Body of pancreas (tissue), 4 donors: Measurements from ENCODE around the gene RERG.

Source experiments
- POLR2A ChIP-seq, 3 donors: fragments of 450-650 bp; IDR thresholded peaks; one replicate each; pipeline ENCODE4 v1.6.1; 2016; ENCODE audit warnings: antibody characterized with exemption in 3 of 3, mild to moderate bottlenecking in 2 of 3
- TF ChIP-seq, protein P1 (sequence below), 7 experiments: fragments of 450-650 bp in 4 of 7; fragments of 200-600 bp in 3 of 7; sonication (generic) in 3 of 7; IDR thresholded peaks; one replicate each; pipeline ENCODE4 v1.5.1; 2016 to 2019; ENCODE audit warnings: antibody characterized with exemption in 7 of 7

GRCh38 chr12:15201056-15201455, 20.2 kb downstream of the RERG start:
- TF ChIP-seq, protein P1, sequence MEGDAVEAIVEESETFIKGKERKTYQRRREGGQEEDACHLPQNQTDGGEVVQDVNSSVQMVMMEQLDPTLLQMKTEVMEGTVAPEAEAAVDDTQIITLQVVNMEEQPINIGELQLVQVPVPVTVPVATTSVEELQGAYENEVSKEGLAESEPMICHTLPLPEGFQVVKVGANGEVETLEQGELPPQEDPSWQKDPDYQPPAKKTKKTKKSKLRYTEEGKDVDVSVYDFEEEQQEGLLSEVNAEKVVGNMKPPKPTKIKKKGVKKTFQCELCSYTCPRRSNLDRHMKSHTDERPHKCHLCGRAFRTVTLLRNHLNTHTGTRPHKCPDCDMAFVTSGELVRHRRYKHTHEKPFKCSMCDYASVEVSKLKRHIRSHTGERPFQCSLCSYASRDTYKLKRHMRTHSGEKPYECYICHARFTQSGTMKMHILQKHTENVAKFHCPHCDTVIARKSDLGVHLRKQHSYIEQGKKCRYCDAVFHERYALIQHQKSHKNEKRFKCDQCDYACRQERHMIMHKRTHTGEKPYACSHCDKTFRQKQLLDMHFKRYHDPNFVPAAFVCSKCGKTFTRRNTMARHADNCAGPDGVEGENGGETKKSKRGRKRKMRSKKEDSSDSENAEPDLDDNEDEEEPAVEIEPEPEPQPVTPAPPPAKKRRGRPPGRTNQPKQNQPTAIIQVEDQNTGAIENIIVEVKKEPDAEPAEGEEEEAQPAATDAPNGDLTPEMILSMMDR (IDR thresholded peaks at IDR 0.05) = no peak
- TF ChIP-seq POLR2A (IDR thresholded peaks at IDR 0.05) = no peak
